RKO (cell line): ENCODE measurements around the gene LRRC8D.
"Not testable (repeated sequence)": the region's sequence is repeated elsewhere in the genome, so short reads cannot be mapped to it uniquely, and the experiment has no call there.

Source experiments
- DNase-seq: peaks from one replicate; pipeline ENCODE4 v3.0.0-alpha.2; 2016; ENCODE audit warnings: low spot score

LRRC8D gene

DNA sequence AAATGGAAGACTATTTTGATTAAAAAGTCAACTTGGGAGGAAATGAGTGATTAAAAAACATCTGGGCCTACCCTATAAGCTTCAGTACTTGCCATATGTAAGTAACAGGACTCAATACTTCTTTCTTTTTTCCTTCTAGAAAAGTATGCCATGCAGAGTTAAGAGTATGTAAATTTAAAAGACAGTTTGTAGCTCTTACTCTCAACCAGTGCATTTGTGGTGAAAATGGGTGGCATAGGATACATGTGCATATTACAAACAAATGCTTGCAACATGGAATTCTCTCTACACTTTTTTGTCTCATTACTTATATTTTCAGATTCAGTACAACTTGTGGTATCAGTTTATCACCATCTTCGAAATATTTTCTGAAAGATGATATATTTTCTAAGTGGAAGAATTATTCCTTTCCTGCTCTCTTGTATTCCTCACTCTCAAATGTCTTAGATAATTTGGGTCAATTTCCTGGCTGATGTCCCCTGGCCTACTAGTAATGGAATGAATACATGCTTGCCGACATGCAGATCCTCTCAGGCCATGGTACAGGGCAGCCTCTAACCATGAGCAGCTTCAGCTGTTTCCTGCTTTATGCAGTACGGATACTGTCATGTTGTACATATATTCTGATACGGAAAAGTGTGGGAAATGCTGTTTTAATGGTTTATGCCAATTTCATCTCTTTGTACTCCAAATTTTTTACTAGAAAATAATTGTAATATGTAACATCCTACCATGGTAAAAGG is 92.7 kb downstream of the LRRC8D start:
- no peak for DNase-seq

DNA sequence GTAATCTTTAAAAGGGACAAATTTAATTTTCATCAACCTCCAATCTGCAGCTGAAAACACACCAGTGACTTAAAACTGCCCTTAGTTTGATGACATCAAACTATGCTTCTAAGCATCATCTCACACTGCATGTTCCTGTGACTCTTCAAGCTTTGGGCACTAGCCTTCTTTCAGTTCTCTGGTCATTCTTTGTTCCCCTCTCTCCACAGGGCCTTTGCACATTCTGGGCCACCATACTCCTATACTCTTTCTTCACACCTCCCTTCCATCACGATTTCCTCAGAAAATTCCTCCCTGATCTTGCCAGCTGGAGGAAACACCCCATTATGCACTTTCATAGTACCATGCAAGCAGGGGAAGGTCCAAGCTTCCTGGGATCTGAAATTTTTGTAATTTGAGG is 96.5 kb downstream of the LRRC8D start:
- no peak for DNase-seq

DNA sequence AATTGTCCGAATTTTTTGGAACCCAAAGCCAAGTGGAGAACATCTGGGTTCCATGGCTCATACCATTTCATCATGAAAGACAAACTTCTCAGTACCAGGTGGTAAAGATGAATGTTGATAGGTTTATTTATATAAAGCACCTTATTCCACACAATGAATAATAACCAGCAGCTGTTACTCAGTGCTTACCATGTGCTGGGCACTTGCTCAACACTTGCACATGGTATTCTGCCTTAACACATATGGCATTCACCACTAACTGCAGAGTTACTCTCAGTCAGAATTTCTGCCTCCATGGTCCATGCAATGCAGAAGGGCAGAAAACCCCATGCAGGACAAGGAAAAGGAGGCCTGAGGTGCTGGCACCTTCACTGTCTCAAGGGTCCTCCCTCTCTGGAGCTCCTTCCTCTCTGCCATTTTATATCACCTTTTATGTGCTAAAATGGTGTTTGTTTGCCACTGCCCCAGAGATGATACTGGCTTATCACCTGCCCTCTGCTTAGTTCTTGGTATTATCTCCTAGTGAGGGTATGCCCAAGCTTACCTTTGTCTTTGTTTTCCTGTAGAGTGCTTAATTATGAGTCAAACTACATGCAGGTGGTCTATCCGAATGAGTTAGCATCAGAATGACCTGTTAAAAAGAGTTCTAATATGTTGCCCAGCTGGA is 97.4 kb downstream of the LRRC8D start:
- DNase-seq = no peak

DNA sequence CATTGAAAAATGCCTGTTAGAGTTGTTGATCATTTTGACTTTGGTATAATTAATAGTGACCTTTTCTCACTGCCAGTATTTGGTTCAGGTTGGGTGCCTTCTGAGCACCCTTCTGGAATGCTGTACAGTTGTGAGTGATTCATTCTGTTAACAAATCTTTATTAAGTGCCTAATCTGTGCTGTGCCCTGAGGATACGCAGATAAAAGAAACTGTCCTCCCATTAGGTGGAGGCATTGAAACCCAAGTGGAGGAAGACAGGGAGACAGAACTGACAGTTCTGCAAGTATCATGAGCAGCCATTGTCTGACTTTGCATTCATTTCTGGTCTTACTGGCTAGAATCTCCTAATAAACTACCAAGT is 97.9 kb downstream of the LRRC8D start:
- DNase-seq = no peak

DNA sequence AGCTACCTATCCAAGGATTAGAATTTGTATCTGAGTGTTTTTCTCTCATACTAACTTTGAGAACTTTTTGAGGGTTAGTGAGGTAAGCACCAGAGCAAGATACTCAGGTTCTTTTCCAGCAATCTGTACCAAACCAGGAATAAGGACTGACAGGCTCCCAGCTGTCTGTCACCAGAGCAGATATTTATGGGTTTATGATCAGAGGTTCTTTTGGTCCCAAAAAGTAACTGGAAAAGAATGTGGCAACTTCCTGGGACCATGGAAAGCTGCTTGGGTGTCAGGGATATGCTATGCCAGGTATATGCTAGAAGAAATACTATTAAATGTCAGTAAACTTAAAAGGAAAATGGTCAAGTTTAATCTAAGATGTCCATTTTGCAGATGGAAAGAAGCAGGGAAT is 98.3 kb downstream of the LRRC8D start:
- no peak for DNase-seq

DNA sequence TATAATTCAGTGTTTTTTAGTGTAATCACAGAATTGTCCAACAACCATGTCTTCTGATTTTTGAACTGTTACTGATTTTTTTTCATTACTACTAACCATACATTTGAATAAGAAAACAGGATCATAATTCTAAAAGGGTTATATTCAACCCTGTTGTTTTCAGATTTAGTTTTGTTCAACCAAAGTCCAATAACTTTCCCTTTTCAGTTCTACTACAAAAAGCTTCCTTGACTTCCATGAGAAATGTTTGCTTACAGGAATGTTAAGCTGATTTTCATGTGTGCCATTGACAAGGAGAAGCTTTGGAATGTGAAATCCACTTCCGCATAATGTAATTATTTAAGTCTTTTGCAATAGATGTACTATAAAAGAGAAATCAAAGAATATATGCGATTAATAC is 102.1 kb downstream of the LRRC8D start:
- DNase-seq = no peak

DNA sequence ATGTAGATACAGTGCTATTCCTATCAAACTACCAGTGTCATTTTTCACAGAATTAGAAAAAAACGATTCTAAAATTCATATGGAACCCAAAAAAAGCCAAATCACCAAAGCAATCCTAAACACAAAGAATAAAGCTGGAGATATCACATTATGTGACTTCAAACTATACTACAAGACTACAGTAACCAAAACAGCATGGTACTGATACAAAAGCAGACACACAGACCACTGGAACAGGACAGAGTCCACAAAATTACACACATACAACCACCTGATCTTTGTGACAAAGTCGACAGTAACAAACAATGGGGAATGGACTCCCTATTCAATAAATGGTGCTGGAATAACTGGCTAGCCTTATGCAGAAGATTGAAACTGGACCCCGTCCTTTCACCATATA is 102.7 kb downstream of the LRRC8D start:
- DNase-seq = no peak

DNA sequence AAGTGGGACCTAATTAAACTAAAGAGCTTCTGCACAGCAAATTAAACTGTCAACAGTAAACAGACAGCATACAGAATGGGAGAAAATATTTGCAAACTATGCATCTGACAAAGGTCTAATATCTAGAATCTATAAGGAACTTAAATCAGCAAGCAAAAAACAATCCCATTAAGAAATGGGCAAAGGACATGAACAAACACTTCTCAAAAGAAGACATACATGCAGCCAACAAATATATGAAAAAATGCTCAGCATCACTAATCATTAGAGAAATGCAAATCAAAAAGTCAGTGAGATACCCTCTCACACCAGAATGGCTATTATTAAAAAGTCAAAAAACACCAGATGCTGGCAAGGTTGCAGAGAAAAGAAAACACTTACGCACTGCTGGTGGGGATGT is 103.2 kb downstream of the LRRC8D start:
- DNase-seq = not testable (repeated sequence)

DNA sequence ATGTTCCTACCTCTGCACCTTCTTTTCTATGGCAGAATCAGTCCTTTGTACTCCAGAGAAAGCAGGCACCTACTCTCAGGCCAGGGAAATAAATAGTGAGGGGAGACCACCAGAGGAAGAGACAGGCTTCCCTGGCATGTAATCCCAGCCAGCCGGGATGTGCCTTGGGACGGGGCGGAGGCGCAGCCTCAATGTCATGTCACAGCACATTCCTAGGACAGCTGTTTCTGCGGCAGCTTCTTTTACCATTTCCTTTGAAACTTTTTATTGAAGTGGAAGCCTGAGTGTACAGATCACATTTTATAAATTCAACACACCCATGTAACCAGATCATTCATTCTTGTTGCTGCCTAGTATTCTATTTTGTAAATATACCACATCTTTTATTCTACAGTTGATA is 106.2 kb downstream of the LRRC8D start:
- no peak for DNase-seq

DNA sequence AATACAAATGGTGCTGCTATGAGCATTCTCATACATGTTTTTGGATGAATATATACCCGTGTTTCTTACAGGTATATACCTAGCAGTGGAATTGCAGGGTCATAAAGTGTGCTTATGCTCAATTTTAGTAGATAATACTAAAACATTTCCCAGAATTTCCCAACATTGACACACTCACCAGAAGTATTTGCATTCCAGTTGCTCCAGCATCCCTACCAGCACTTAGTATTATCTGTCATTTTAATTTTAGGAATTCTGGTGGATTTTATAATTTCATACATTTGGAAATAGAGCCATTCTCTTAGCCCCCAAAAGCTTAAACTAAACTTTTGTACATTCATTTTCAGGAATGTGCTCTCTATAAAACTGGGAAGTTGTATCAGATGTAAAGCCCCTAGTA is 106.6 kb downstream of the LRRC8D start:
- DNase-seq = no peak

DNA sequence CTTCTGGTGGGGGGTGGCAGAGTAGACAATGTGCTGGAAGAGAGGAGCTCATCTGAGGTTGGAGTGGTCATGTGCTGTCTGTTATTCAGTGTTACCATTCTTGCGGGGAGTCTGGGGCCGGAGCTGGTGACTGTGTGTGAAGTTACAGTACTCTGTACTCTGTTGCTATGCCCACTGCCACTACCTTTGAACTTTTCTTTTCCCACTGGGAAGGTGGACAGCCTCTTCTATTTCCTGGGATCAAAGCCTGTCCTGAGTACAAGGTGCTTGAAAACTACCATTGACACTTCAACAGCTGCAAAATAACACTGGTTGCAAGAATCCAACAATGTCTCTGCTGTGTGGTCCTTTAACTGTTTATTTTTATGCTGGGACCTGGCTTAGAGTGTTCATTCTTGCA is 107.7 kb downstream of the LRRC8D start:
- no peak for DNase-seq

DNA sequence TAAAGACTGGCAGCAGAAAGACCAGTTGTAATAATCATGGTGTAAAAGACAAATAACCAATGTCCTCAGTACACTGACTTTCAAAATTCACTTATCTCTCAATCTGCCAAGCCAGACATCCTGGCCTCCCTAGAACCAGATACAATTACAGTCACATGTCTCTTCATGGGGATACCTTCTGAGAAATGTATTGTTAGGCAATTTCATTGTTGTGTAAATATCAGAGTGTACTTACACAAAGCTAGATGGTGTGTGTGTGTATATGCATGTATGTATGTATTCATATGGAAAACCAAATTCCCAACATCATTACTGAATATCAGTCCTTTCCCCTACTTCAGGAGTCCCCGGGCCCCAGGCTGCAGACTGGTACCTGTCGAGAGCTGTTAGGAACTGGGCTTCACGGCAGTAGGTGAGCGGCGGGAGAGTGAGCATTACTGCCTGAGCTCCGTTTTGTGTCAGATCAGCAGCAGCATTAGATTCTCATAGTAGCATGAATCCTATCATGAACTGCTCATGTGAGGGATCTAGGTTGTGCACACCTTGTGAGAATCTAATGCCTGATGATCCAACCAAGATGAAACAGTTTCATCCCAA is 108.7 kb downstream of the LRRC8D start:
- DNase-seq = no peak

DNA sequence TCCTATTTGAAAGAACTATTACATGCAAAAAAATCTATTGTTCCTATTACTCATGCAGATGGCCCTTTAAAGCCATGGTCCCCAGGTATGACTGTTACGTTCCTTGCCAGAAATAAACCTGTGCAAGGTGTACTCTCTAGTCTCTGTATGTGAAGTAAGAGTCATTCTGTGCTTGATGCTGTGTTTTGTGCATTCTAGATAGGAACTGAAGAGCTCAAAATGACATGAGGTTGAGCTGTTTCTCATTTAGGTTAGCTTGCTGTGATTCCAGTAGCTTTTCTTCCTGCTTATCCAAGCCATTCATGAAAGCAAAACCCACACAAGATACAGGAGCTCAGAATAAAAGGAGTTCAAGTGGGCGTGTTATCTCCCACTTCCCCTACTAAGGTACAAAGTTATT is 109.7 kb downstream of the LRRC8D start:
- no peak for DNase-seq

DNA sequence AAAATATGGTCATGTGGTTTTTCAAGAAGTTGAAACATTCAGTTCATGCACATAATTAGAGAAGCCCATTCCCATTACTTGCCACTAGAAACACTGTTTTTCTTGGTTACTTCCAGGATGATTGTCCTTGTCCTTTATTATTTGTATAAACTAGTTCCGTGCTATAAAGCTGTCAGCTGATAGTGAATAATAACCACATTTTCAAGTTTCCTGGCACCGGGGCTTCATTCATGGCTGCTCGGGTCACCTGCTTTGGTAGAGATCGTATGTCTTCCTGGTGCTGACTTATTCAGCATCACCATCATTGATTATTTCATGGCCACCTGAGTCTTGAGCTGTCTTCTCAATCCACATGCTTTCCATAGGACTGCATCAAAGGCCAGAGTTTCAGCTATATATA is 111.1 kb downstream of the LRRC8D start:
- no peak for DNase-seq

DNA sequence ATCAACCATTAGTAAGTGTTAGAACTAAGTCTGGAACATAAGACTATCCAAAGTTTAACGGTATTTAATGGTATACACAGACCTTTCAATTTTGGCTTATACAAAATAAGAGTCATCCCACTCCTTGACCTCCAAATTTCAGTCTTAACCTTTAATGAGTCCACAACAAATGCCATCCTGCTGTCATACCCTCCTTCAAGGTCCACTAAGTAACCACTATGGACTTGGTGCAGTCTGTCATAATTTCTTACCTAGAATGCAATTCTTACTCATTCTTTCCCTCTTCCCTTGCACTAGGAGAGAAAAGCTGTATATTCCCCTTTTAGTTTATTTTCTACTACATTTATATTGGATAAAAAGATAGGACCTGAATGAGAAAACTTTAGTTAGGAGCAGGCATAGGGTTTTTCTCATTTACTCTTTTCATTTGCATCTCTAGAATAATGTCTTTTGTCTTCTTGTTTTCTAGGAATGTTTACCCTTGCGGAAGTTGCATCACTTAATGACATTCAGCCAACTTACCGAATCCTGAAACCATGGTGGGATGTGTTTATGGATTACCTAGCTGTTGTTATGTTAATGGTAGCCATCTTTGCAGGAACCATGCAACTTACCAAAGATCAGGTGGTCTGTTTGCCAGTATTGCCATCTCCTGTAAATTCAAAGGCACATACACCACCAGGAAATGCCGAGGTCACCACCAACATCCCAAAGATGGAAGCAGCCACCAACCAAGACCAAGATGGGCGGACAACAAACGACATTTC is 111.9 kb downstream of the LRRC8D start:
- DNase-seq = no peak

DNA sequence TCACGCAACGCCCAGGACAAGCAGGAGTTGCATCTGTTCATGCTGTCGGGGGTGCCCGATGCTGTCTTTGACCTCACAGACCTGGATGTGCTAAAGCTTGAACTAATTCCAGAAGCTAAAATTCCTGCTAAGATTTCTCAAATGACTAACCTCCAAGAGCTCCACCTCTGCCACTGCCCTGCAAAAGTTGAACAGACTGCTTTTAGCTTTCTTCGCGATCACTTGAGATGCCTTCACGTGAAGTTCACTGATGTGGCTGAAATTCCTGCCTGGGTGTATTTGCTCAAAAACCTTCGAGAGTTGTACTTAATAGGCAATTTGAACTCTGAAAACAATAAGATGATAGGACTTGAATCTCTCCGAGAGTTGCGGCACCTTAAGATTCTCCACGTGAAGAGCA is 113.6 kb downstream of the LRRC8D start:
- DNase-seq = no peak

DNA sequence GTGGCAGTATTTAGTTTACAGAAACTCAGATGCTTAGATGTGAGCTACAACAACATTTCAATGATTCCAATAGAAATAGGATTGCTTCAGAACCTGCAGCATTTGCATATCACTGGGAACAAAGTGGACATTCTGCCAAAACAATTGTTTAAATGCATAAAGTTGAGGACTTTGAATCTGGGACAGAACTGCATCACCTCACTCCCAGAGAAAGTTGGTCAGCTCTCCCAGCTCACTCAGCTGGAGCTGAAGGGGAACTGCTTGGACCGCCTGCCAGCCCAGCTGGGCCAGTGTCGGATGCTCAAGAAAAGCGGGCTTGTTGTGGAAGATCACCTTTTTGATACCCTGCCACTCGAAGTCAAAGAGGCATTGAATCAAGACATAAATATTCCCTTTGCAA is 114.4 kb downstream of the LRRC8D start:
- no peak for DNase-seq

DNA sequence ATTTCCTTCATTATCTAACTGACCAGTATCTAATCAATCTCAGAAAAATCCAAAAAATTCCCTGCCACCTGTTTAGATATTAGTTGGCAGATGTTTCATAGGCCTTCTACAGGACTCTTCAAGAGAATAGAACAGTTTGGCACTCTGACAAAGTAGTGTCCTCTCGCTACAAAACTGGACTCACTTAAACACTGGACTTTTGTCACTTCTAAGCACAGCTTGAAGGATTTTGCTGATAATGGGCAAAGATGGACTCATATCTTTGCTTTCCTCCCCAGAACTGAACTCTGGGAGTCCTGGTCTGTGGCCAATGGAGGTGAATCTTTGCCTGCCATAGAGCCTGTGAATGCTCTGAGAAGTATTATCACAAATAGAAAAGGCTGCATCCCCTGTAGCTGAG is 115.9 kb downstream of the LRRC8D start:
- no peak for DNase-seq

DNA sequence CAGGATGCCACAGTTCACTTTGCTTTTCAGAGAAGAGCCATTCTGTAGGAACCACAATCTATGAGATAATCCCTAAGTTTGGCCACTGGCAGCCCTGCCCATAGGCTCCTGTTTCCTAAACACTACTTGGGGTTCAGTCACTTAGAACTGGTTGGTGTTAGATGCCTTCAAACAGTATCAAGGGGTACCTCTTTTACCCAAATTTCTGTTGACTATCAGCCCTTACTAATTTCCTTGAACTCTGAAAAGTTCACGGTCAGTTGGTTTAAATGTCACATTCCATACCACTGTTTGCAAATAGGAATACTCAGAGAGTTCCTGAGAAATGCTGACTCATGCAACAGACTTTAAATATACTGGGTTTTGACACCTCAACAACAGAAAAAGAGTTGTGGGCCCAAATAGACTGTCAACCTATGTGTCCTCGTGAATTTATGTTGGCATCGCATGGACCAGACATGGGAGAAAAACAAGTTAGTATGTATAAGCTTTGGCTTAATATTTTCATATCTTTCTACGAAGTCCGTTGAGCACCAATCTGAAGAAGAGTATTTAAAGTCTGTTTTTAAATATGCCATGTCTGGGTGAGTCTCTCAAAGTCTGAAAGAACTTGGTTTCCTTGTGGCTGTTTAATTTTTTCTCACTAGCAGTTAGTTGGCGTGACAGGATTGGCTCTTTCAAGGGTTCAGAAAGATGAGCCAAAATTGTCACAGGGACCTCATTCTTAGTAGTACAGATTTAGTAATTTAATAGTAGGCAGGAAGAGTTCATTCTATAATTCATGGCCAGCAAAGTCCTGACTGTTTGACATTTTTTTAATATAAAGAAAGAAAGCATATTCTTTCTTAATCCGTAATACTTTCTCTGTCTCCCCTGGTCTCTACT is 117.6 kb downstream of the LRRC8D start:
- no peak for DNase-seq

DNA sequence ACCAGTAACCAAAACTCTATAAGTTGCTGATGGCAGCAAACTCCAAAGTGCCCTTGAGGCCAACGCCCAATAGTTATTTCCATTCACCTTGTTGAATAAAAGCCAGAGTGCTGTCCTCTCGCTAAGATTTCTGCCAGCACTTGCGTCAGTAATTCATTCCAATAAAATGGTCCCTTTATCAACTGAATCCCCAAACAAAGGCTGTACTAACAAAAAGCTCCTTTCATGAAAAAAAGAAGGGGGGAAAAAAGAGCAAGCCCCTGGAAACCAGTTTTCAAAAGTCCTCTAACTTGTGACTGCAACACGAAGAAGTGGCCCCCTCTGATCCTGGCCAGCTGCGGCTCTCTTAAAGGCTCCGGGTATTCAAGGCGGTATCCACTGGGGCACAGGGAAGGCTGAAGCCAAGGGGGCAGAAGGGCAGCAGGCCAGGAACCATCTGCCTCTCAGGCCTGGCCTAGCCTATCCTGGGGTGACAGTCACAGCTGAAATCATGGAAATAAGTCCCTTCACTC is 118.3 kb downstream of the LRRC8D start:
- no peak for DNase-seq

DNA sequence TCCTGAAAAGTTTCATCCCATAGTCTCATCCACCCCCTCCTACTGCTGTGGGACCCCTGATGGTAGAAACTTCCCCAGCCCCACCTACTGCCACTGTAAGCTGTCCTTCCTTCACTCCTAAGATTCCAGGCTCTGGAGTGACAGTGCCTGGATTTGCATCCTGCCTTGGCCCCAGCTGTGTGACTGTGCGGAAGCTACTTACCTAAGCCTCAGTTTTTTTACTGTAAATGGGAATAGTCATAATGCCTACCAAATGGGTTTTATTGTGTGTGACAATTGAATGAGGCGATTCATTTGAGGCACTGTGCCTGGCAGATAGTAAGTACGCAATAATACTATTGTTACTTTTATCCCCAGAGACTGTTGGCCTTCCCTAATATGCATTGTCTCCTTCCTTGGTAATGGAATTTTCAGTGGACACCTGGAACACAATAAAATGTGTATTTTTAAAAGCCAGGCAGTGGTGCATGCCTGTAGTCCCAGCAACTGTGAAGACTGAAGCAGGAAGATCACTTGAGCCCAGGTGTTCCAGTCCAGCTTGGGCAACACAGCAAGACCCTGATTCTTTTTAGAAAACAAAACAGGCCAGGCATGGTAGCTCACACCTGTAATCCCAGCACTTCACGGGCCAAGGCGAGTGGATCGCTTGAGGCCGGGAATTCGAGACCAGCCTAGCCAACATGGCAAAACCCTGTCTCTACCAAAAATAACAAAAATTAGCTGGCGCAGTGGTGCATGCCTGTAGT is 119.0 kb downstream of the LRRC8D start:
- DNase-seq = no peak
